GM13977 (cell line): Measurements from ENCODE around the gene P4HB.

Source experiments
- DNase-seq: peaks from one replicate; pipeline ENCODE4 v3.0.0; 2012; ENCODE audit warnings: low spot score
- CTCF ChIP-seq: IDR thresholded peaks from 2 replicates; pipeline ENCODE4 v1.5.1; 2012; ENCODE audit warnings: mild to moderate bottlenecking, control low read depth; ENCODE audit not compliant: insufficient read depth; ENCODE audit errors: extremely low read depth, missing control alignments
- in situ Hi-C: fragments of 300-500 bp; cut with MboI; formaldehyde crosslinking; loops from one replicate; pipeline ENCODE4 v1.12.0; 2022; ENCODE audit warnings: low sequenced_read_pairs, low pct_unique_long_range_greater_than_20kb, mixed read lengths, inconsistent platforms; ENCODE audit not compliant: unreplicated experiment

P4HB gene

GRCh38 chr17:81810476-81810875 lies 49.9 kb downstream of the P4HB start:
- TF ChIP-seq CTCF, result no peak
- no peak for DNase-seq
- in situ Hi-C loops, result no loop called here

GRCh38 chr17:81809556-81809998 lies 50.8 kb downstream of the P4HB start:
- DNase-seq, result no peak
- no peak for TF ChIP-seq CTCF
- in situ Hi-C loops, result no loop called here

GRCh38 chr17:81808778-81809555 lies 51.4 kb downstream of the P4HB start:
- peak; percentile 32 for TF ChIP-seq CTCF
- in situ Hi-C loops, result no loop called here
- no peak for DNase-seq

- TF ChIP-seq CTCF, result no peak
- DNase-seq, result no peak
- in situ Hi-C loops, result no loop called here
Measured at GRCh38 chr17:81807839-81808238, 52.5 kb downstream of the P4HB start.

- no peak for DNase-seq
- no peak for TF ChIP-seq CTCF
- in situ Hi-C loops, result no loop called here
Measured at GRCh38 chr17:81807210-81807719, 53.1 kb downstream of the P4HB start.

- TF ChIP-seq CTCF, result no peak
- in situ Hi-C loops, result no loop called here
- DNase-seq, result no peak
Measured at GRCh38 chr17:81806461-81807209, 53.7 kb downstream of the P4HB start.
